GM18519 (cell line): ENCODE measurements around the gene AEBP1.

ENCODE experiments used
- ATAC-seq: cut with Tn5 transposase; IDR thresholded peaks from one replicate; pipeline ENCODE4 v1.9.1; 2021; ENCODE audit warnings: mild to moderate bottlenecking, moderate library complexity; ENCODE audit not compliant: unreplicated experiment, low FRiP score

Gene AEBP1

DNA sequence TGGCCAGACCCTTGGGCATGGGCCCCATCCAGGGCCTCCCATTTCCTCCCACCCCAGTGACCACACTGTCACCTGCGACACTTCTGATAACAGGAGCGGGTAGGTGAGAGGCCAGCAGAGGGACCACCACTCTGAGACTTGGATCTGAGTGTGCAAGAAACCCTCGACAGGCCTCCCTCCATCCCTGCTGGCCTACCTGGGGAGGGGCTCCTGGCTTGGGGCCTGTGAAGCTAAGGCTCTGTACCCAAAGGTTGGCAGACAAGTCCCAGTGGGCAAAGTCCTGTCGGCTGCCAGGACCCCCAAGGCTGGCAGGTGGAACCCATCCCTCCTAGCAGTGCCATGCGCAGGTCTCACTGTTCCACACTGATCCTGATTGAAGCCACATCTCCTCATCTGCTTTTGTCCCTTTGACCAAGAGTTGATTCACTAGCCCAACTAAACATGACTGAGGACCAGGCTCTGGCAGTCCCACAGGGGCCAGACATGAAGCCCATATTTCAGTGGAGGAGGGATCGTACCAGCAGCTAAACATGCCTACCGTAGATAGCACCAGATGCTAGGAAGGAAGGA is 37.6 kb upstream of the AEBP1 start:
- no peak for ATAC-seq

DNA sequence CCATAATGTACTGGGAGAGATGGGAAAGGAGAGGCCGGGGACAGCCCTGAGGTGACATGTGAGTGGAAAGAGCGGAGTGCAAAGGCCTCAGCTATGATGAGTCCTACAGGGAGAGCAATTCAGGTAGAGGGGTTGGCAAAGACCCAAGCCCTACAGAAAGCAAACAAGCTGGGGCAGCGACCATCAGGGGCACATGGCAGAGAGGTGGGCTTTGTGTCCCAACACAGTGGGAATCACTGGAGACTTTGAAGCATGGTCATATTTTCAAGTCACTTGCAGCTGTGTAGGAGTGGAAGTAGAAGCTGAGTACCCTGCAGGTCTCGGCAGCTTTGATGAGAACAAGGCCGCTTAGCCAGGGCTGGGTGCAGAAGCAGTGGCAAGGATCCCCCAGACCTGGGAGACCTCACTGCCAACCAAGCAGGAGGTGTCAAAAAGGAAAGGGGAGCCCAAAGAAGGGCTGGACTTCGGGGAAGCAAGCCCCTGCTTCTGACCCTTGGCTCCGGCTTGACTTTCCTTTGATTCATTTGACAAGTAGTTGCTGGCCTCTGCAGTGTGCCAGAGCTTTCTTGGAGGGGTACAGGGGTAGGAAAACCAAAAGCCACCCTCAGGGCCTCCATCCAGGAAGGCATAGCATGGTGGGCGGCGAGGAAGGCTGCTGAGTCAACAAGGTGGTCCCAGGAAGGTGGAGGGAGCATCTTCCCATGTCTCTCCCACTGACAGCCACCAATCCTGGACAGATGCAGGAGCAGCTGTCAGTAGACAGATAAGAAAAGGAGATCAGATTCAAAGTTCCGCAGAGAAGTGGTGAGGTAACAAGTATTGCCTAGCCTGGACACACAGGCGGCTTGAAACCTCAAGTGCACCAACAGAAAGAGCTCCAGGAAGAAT is 36.8 kb upstream of the AEBP1 start:
- ATAC-seq, result no peak

DNA sequence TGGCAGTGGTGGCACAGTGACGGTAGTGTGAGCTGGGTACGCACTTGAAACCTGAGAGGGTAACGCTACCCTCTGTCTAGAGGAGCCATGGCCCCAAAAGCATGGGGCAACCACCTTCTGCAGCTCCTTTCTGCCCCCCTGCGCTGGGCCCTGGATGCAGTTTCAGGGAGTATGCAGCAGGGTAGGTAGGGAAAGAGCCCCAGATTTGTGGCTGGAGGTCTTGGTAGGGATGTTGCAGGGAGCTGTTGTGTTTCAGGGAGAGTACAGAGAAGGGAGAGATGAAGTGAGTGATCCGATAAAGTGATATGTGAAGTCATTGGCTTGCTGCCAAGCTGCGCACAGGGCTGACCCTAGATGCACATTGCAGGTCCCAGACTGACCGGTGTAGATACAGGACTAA is 36.1 kb upstream of the AEBP1 start:
- no peak for ATAC-seq

DNA sequence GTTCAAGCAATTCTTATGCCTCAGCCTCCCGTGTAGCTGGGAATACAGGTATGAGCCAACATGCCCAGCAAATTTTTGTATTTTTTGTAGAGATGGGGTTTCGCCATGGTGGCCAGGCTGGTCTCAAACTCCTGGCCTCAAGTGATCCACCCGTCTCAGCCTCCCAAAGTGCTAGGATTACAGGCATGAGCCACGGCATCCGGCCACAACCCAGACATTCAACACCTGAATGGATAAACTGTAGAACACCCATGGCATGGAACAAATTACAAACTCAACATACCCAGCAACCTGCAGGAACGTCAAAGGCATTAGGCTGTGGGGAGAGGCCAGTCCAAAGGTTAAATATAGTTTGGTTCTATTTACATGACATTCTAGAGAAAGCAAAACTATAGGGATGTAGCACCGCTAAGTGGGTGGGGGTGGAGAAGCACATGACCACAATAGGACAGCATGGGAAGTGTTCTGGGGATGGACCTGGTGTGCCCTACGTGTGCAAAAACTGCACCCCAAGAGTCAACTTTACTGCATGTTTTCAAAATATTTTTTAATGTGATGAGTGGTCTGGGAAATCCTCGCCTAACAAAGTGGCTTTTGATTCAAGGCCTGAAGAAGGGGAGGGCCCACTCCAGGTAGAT is 32.3 kb upstream of the AEBP1 start:
- ATAC-seq, result no peak

DNA sequence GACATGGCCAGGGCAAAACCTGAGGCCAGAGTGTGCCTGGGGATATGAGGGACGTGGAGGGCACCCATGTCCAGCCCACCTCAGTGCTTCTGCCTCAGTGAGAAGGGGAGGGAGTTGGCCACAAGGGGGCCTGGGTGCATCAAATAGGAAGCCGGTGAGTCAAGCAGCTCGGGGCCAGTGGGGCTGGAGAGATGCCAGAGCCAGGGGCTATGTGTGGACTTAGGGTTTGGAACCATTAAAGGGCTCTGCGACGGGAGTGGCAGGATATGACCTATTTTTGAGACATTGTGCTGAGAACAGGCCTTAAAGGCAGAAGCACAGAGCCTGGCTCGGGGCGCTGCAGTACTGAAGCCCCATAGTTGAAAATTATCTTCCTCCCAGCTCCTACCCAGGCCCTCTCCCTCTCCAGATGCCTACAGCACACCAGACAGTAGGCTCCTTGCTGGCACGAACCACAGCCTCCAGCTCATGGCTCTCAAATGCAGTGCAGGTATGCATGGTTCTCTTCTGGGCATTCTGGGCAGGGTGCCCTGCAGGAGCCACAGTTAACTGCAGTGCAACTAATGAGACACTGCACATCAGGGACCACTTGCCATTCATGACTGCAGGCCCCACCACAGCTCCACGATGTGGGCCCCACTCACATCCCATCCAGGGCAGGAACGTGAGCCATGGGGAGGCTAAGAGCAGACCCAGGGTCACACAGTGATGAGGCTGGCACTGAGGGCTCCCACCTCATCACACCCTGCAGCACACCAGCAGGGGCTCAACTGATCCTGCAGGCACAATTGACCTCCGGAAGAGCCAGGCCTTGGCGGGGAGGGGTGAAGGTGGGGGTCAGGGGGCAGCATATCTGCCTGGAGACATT is 31.5 kb upstream of the AEBP1 start:
- no peak for ATAC-seq

DNA sequence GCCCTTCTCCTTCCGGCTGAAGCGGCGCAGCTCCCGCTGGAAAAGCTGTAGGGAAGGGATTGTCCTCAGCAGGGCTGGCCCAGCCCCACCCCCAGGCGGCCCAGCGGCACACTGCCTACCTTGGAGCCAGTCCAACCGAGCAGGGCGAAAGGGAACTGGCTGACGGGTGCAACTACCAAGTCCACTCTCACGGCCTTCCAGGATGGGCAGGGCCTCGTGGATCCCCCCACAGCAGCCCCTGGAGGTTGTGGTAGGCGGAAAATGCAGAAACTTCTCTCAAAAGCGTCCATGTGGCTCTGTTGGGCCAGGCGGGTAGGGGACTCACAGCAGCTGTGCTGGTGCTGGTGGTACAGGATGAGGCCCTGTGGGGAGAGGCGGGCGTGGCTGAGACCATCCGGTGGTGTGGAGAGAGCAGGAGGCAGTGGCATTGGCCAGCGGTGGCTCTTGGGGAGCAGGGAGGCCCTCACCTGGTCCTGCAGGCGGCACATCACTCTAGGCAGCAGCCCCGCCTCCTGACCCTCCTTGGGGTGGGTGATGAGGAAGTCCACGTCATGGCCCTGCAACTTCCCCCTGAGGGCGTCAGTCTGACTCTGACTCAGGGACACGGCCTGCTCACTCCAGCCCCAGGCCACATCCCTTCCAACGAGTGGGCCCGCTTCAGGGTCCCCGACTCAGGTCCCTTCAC is 30.3 kb upstream of the AEBP1 start:
- ATAC-seq, result no peak

DNA sequence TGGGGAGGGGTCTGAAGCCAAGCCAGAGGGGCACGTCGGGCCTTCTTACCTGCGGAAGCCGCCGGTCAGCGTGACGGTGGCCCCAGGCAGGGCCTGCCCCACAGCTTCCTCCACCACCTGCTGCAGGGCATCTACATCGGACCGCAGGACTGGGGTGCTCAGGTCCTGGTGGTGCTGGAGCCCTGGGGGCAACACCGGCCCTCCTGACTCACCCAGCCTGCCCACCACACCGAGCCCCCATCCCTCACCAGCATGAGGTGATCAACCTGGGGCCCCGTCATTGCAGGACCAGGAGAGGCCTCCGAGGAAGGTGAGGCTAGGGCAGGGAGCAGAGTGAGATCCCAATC is 29.8 kb upstream of the AEBP1 start:
- no peak for ATAC-seq

DNA sequence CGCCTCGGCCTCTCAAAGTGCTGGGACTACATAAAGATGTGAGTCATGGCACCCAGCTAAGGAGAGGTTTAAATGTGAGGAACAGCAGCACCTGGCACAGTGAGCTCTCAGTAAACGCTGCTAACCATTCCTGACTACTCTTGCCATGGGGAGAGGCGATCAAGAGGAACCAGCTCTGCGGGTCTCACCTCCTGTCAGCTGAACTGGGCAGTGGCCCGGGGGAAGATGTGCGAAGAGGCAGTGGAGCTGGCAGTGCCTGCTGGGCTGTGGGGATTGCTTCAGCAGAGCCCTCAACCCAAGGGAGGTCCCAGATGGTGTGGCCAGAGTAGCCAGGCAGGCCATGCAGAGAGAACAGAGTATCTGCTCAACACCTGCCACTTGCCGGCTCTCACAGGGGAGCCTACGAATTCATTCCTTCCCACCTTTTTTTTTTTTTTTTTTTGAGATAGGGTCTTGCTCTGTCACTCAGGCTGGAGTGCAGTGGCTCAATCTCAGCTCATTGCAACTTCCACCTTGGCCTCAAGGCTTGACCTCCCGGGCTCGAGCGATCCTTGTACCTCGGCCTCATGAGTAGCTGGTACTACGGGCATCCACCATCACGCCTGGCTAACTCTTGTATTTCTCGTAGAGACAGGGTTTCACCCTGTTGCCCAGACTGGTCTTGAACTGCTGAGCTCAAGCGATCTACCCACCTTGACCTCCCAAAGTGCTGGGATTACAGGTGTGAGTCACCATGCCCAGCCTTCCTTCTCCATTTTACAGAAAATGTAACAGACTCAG is 28.7 kb upstream of the AEBP1 start:
- ATAC-seq, result no peak

DNA sequence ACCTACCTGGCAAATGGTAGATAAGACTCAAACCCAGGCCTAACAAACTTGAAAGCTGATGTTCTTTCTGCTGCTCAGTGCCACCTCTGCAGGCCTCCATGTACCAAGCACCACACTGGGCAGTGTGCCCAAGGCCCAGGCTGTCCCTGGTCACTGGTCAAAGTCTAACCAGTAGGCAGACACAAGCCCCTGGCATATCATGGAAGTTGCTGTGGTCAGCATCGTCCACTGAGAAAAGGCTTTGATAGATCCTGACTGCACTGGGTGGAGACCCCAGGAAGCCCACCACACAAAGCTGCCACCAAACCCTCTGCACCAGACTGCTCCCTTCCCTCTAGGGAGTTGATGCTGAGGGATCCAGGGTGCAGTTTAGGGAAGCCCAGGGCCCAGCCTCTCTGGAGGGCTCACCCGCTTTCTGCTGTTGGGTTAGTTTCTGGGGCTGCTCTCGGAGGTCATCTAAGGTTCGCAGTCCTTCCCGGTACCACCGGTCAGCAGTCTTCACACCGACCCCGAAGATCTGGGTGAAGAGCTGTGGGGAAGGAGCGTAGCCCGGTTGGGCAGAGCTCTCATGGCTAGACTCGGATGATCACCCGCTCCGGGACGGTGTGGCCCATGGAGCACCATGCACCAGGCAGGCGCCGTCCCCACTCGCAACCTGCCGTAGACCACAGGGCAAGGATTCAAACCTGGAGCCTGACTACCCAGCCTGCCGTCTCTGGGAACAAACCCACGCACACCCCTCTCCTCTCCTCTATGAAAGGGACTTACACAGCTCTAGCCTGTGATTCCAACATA is 27.8 kb upstream of the AEBP1 start:
- ATAC-seq, result no peak

DNA sequence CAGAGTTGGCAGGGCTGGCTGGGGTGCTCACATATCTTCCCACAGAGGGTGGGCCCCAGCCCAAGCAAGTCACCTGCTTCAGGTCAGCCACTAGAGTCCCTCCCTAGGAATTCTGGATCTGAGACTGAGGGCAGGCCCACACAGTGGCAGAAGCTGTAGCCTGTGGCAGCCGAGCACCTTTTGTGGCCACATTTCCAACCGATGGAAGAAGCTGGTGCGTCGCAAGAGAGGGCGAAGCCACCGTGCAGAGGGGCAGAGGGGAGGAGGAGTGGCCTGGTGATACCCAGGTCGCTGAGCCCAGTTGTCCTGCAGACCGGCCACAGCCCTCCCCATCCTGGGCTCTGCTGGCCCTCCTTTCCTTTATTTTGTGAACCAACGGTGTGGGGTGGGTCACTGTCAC is 27.1 kb upstream of the AEBP1 start:
- no peak for ATAC-seq

DNA sequence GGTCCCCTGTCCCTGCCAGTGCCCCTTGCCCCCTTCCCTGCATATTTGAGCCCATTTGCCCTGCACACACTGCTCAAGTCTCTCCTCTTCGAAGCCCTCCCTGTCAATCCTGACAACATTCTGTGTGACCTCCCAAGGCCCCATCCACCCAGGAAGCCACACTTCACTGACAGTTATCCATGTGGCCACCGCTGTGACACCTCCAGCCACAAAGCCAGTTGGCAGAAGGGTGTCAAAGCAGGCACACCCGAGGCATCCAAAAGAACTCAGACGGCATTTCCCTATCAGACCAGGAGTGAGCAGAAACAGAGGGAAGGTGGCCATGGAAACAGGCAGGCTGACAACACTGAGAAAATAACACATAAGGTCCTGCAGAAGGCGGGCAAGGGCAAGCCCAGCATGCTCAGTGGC is 26.5 kb upstream of the AEBP1 start:
- ATAC-seq, result no peak

DNA sequence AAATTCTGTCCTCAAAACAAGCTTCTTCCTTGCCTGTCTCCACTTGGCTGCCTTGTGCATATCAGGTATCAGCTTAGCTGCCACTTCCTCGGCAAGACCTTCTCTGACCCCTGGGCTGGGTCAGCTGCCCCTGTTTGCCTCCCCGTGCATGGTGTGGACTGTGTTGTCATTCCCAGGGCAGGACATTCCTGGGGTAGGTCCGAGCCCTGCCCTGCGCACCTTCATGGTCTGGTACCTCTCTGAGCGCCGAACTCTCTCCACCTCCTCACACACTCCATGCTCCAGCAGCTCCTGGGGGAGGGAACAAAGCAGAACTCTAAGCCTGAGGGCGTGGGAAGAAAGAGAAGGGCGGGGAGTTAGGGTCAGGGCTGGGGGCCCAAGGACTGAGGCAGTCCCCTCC is 25.6 kb upstream of the AEBP1 start:
- no peak for ATAC-seq

DNA sequence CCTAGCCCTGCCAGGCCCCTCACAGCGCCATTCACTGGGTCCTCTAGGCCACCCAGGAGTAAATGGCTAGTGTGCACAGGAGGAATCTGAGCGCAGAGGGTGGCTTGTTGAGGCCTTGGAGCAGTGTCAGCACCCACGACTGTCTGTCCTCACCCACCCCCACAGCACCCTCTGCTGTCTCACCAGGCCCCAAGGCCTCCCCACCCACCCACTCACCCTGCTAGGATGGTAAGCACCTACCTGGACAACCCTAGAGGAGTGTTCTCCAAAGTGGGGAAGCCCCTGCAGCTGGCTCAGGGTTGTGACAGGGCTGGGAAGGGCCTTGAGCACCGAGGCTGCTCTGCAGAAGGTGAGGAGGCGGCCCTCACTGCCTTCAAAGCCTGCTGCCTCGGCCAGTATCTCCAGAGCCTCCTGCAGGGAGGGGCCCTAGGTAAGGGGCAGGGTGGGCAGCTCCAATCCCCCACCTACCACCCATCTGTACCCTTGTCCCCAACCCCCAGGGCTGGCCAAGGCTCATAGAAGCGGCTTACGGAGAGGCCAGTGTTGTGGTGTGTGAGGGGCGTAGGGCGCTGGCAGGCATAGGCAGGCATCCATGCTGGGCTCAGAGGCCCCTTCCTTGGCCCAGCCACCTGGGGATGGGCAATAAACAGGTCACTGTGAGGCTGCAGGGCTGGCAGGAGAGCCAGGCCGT is 24.7 kb upstream of the AEBP1 start:
- ATAC-seq, result no peak

DNA sequence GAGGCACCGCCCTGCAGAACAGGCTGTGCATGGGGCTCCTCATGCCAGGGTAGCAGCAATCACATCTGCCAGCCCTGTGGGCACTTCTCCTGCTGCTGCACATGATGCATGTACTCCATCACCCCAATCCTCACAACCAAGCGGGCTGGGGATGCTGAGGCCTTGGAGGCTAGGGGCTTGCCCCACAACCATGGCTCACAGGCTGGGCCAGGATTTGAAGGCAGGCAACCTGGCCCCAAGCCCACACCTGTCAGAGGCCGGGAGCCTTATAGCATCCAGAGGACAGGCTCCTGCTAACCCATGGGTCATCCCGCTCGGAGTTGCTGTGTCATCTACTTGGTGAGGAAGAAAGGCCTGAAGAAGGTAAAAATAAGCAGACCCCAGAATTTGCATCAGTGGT is 24.0 kb upstream of the AEBP1 start:
- ATAC-seq, result no peak

DNA sequence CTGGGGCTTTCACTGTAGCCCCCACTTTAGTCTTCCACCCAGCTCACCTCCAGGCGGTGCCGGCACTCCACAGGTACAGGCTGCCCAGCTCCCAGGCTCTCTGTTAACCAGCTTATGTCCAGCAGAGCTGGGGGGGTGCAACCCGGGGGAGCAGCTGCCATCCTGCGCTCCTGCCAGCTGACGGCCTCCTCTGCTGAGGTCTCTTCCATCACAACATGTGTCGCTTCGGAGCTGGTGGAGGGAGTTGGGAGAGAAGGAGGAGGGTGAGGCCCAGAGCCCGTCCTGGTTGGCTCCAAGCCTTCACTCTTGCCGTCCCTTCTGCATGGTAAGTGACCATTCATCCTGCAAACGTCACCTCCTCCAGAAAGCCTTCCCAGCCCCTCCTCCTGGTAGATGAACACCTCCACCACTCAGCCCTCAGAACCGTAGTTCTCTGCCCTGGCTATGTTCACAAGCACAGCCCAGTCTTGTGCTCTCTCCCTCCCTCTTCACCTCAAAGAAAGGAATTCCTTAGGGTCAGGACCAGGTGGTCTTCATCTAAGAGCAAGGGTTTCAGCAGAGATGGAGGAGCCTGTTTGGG is 23.4 kb upstream of the AEBP1 start:
- ATAC-seq, result no peak

DNA sequence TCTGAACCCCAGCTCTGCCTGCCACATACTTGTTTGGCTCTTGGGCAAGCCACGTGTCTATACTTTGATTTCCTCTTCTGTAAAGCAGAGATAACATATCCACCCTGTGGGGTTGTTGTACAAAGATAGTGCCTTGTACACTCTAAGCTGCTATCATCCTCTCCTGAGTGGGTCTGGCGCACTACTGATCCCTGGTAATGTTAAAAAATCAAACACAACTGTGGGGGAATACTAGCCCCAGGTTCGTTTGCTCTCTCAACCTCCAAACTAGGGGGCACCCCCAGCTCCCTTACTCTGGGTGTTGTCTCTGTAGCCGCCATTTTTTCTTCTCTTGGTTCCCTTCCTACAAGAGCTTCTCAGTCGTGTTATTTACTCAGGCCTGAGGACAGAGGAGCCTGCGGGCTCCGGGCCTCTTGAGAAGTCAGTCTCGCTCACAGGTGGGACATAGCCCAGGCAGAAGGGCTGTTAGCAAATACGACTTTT is 22.8 kb upstream of the AEBP1 start:
- ATAC-seq, result no peak

DNA sequence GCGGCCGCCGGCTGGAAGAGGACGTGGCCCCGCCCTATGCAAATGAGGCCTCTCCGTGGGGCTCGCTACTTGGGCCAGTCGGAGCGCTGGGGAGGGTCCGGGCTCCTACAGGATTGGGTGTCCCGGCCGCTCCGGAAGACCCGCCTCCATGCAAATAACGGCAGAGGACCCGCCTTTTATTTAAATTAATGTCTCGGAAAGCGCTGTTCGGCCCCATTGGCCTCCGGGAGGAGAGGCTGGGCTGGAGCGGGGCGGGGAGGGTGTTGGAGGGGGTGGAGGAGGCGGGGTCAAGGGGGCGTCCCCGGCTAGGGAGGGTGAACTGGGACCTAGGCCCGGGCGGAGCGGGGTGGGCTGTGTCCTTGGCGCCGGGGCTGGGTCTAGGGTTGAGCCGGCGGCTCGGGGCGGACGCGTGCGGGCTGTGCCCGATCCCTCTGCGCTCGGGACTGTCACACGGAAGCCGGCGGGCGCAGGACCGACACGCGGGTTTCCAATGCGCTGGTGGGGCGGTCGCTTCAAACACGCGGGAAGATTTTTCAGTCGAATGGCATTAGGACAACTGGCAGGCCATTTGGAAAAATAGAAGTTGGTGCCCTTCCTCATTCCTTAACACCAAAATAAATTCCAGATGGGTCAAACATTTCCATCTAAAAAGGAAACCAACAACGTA is 21.5 kb upstream of the AEBP1 start:
- ATAC-seq, result peak; percentile 75
